OCI-M2 (cell line): ENCODE results near the gene PIGQ.

Source experiments
- DNase-seq: peaks from one replicate; lab custom pipeline; 2025; ENCODE audit not compliant: unreplicated experiment; lab: John Stamatoyannopoulos, UW

Gene PIGQ

DNA sequence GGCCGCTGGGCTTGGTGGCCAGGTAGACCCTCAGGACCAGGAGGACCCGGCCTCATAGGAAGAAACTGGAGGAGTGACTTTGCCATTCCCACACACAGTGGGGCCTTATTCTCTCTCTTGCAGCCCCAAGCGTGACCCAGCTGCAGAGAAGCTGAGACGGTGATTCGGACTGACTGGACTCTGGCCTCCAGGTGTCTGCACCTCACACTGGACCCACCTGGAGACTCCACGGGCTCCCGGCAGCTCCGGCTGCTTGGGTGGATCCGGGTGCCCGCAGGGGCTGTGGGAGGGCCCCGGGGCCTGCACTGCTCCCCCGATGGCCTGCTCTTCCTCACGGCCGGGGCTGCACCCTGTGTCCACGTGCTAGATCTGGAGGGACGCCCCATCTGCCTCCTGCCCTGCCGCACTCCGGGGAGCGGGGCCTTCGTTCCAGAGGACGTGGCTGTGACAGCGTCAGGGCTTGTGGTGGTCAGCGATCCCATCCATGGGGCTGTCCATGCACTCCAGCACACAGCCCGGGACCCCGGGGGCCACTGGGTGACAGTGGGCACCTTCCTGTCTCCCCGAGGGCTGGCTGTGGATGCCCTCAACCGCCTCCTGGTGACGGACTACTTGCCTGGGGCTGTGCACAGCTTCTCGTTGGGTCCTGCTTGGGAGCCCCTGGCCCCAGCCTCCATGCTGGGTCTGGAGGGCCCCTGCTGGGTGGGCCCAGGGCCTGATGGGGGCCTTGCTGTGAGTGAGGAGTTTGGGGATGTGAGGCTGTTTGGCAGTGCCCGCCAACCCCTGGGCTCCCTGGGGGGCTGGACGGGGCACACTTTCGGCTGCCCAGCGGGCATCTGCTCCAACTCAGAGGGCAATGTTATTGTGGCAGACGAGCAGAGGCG, 2.2 kb upstream of the PIGQ start:
- no peak for DNase-seq

DNA sequence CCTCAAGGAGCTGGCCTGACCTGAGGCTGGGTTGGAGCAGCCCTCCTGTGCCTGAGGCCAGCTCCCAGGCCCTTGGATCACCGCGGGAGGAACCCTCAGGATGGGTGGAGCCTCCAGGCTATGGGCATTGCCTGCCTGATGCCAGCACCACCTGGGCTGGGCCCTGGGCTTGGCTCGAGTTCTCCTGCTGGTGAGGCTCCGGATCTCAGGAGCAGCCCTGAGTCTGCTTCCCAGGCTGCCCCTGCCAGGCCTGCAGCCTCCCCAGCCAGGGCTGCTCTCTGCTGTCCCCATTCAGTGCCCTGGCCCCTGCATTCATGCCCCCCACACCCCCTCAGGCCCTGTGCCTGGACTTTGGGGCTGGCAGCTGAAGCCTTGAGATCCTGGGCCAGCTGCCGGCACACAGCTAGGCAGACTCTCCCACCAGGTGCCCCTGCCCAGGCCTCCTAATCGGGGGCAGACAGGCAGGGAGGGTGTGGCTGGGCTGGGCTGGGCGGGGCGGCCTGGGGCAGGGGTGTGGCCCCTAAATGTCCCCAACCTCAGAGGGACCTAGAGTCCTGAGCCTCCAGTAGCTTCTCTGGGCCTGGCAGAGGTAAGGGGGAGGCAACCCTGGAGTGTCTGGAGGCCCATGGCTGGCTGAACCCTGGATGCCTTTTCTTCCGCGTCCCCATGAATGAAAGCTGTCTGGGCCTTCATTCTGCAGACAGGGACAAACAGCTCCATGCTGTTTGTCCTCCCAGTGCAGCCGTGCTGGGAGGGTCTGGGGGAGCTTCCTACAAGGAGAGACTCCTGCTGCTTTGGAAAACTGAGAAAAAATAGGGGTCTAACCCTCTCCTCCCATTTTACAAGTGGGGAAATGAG, 1.1 kb upstream of the PIGQ start:
- DNase-seq: no peak

DNA sequence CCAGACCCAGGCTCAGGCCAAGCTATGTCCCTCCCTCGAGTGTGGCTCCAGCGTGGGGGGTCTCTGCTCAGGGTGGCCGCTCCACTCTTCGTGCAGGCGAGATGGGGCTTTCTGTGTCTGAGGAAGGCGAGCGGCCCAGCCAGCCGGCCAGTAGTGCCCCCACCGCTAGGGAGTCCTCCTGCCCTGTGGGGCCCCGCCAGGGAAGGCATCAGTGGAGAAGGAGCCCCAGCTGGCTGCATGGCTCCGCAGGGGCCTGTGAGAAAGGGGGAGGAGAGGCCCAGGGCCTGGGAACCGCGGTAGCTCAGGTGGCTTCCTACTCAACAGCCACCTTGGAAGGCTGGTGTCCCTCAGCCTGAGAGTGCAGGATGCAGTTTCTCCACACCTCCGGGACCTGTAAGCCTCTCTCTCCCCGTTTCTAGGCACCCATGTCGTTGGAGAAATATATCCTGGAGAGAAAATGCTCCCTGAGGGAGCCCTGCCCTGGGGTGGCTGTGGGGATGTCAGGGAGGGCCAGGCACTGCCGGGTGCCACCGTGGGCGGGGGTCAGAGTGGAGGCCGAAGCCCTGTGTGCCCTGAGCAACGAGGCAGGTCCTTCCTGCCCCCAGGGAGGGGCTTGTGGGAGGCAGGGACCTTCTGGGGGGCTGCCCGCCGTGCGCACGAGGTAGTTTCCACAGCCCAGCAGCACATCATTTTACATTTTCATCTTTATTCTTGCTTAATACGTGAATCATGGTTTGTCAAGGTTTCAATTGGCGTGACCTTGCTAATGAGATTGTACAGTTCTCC, 3.3 kb downstream of the PIGQ start:
- no peak for DNase-seq

DNA sequence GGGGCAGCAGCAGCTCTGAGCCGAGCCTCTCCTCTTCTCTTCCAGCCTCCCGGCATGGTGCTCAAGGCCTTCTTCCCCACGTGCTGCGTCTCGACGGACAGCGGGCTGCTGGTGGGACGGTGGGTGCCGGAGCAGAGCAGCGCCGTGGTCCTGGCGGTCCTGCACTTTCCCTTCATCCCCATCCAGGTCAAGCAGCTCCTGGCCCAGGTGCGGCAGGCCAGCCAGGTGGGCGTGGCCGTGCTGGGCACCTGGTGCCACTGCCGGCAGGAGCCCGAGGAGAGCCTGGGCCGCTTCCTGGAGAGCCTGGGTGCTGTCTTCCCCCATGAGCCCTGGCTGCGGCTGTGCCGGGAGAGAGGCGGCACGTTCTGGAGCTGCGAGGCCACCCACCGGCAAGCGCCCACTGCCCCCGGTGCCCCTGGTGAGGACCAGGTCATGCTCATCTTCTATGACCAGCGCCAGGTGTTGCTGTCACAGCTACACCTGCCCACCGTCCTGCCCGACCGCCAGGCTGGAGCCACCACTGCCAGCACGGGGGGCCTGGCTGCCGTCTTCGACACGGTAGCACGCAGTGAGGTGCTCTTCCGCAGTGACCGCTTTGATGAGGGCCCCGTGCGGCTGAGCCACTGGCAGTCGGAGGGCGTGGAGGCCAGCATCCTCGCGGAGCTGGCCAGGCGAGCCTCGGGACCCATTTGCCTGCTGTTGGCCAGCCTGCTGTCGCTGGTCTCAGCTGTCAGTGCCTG, 4.4 kb downstream of the PIGQ start:
- DNase-seq: no peak

DNA sequence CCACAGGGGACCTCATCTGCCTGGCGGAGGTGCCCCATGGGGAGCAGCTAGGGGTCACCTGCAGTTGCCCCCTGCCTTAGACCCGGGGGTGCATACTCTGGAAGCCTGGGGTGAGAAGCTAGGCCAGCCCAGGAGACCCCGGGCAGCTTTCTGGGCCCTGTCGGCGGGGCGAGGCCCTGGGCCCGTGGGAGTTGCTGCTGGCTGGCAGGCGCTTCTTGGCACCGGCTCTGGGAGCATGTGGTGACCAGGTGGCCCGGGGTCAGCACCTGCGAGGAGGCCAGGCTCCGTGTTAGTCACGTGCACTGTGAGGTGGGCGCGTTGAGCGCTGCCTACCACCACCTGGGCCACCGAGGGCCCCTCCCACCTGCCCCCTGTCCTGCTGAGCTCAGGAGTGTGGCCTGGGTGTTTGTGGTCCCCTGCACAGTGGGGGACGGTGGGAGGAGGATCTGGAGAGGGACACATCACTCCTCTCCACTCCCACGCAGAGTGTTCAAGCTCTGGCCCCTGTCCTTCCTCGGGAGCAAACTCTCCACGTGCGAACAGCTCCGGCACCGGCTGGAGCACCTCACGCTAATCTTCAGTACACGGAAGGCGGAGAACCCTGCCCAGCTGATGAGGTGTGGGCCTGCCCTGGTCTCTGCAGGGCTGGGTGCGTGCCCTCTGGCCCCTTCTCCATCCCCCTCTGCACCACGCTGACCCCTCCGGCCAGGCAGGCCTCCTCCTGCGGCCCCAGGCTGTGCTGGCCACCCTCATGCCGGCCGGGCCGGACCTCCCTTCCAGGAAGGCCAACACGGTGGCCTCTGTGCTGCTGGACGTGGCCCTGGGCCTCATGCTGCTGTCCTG, 5.8 kb downstream of the PIGQ start:
- DNase-seq: no peak

DNA sequence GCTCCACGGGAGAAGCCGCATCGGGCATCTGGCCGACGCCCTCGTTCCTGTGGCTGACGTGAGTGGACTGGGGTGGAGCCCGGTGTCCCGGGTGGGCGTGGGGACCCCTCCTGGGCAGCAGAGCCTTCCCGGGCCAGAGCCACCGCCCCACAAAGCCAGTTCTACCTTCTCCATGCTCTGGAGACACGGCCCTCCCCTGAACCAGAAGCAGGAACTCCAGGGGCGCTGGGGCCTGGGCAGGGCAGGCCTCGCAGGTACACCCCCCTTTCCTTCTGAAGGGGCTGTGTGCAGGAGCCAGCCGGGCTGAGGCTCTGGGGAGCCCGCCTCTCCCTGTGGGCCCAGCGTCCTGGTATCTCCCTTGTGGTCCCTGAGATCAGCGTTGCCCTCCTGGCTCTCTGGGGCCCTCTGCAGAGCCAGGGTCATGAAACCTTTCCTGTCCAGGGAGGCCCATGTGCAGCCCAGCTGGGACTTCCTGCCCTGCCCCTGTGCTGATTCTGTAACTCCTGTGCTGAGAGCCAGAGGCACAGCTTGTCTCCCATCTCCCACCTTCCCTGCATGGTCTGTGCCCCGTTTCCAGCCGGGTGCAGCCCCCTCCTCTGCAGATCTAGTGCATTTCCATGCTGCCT, 6.5 kb downstream of the PIGQ start:
- no peak for DNase-seq

DNA sequence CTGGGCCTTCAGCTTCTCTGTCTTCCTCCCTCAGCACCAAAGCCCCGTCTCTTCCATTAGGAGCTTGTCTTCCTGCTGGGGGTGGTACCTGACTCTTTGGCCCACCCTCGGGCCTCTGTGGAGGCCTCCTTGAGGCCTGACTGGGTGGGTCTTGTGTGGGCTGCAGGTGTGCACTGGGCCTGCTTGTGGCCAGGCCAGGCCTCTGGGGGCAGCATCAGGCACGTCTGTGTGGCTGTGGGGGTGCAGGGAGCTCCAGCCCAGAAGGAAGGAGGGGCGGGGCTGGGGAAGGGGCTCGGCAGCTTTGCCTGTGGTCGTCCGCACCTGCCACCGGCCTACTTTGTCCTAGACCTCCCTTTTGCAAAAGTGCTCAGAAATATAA, 7.0 kb downstream of the PIGQ start:
- DNase-seq: no peak

DNA sequence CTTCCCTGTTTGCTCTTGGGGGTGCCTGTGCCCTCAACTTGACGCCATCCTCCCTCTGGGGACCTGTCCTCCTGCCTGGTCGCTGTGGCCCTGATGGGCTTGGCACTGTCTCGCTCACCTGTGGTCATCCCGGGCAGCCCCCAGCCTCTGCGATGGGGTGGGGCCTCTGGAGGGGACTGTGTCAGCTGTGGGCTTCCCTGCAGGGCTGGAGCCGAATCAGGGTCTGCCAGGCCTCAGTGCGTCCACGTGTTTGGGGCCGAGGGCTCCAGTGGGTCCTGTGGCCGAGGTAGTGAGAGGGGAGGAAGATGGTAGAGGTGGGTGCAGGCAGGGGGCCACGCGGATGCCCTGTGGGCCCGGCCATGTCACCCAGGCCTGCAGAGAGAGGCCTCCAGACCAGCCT, 8.0 kb downstream of the PIGQ start:
- DNase-seq: no peak

DNA sequence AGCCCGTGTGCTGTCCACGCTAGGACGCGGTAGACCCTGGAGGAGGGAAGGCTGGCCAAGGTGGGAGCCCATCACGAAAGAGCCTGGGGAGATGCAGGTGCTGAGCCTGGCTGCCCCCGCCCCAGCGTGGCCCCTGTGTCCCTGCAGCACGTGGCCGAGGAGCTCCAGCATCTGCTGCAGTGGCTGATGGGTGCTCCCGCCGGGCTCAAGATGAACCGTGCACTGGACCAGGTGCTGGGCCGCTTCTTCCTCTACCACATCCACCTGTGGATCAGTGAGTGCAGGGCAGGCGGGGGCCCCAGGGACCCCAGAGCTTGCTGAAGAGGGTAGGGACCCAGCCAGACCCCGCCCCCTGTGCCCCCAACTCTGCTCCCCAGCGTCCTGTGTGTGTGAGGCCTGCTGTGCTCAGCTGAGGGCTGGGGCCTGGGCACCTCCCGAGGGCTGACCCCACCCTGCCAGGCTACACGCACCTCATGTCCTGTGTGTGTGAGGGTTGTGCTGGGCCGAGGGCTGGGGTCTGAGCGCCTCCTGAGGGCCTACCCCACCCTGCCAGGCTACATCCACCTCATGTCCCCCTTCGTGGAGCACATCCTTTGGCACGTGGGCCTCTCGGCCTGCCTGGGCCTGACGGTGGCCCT, 8.6 kb downstream of the PIGQ start:
- no peak for DNase-seq

DNA sequence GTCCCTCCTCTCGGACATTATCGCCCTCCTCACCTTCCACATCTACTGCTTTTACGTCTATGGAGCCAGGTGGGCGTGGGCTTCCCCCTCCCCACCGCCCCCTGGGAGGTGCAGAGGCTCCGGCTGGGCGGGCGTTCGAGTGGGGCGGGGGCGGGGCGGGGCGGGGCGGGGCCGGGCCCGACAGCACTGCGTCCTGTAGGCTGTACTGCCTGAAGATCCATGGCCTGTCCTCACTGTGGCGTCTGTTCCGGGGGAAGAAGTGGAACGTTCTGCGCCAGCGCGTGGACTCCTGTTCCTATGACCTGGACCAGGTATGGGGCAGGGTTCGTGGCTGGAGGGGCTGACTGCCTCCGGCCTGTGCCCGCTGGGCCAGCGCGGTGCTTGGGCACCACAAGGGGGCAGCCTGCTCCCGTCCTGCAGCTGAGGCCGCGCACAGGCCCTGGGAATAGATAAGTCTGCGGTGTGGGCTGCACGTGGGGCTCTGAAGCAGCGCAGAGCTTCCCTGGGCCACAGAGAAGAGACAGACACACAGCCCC, 9.2 kb downstream of the PIGQ start:
- no peak for DNase-seq

DNA sequence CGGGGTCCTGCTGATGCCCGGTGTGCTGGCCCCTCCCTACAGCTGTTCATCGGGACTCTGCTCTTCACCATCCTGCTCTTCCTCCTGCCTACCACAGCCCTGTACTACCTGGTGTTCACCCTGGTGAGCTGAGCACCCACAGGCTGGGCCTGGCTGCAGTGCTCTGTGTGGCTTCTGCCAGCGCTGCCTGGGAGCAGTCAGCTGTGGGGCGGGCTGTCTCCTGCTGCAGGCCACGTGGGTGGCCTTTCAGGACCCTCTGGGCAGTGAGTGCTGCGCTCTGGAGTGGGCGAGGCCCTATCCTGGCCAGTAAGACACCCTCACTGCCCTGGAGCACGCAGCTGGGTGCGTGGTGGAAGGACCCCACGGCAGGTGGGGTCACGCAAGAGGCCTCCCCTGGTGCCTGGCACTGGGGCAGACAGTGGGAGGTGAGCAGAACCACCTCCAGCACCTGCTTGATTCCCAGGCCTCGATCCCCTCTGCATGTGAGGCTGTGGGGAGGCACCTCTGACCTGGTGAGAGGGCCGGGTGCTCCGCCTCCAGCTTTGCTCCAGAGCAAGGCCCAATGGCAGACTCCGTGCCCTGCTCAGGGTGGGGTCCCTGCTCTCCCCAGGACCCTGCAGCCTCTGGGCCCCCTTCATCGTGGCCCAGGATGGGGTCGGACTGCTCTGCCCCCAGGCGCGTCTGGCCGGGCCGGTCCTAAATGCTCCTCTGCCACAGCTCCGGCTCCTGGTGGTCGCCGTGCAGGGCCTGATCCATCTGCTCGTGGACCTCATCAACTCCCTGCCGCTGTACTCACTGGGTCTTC, 10.6 kb downstream of the PIGQ start:
- no peak for DNase-seq

DNA sequence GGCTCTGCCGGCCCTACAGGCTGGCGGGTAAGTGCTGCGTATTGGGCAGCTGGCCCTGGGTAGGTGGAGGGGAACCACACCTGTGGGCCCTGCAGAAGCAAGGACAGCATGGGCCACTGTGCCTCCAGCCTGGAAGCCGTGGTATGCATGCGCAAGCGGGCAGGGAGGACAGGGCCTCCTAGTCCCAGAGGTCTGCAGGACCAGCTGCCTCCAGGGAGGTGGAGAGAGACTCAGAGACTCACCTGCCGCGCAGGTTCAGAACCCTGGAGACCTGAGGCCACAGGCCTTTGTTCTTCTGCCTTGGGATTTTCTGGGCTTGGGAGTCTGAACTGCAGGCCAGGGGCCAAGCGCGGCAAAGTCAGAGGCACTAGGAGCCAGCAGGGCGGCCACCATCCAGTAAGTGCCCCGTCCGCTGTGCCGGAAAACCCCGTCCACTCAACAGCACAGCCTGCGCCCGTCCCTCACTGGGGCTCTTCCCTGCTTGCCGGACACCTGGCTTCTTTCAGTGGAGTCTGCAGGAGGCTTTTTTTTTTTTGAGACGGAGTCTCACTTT, 11.3 kb downstream of the PIGQ start:
- no peak for DNase-seq

DNA sequence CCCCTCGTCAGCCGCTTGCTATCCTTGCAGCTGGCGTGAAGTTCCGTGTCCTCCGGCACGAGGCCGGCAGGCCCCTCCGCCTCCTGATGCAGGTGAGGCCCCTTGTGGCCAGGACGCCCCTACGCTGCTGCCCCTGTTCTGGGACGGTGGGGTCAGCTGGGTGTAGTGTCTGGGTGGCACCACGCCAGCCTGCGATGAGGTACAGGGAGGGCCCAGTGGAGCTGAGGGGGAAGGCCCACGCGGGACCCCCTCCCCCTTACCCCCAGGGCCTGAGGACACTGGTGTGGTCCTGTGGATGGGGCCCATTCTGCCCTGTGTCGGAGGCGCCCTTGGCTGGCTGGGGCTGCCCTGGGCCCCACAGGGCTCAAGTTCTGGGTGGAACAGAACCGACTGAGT, 12.4 kb downstream of the PIGQ start:
- no peak for DNase-seq

DNA sequence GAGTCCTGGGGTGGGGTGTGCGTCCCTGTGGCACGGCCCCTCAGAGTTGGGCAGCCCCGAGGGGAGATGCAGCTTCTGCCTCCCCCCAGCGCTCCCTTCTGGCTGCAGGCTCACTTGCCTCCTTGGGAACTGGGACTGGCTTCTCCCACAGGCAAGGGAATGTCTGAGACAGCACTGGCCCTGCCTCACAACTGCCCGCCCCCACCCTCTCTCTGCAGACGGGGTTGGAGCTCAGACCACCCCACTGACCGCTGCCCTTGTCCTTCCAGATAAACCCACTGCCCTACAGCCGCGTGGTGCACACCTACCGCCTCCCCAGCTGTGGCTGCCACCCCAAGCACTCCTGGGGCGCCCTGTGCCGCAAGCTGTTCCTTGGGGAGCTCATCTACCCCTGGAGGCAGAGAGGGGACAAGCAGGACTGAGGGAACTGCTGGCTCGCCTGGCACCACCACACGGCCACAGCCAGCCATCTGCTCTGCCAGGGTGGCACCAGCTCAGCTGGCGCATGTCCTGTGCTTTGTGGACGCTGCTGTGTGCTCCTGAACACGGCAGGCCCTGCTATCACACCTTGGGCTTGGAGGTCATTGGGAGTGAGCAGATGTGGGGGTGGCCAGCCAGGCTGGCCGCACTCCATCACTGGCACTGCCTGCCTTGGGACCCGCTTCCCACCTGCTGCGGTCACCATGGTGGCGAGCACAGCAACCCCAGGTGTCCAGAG, 13.0 kb downstream of the PIGQ start:
- DNase-seq: no peak

DNA sequence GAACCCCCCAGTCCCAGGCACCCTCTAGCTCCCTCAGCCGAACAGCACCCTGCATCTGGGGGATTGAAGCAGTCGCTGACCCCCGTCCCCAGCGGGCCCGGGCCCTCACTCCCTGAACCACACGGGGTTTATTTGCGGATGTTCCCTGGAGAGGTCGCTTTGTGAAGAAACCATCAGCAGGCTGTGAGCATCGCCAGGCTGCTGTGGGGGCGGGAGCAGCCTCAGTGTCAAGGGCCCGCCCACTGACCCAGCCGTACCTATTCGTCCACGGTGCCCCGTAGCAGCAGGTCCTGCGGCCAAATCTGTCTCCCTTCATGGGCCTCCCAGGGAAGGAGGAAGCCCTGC, 13.7 kb downstream of the PIGQ start:
- no peak for DNase-seq

DNA sequence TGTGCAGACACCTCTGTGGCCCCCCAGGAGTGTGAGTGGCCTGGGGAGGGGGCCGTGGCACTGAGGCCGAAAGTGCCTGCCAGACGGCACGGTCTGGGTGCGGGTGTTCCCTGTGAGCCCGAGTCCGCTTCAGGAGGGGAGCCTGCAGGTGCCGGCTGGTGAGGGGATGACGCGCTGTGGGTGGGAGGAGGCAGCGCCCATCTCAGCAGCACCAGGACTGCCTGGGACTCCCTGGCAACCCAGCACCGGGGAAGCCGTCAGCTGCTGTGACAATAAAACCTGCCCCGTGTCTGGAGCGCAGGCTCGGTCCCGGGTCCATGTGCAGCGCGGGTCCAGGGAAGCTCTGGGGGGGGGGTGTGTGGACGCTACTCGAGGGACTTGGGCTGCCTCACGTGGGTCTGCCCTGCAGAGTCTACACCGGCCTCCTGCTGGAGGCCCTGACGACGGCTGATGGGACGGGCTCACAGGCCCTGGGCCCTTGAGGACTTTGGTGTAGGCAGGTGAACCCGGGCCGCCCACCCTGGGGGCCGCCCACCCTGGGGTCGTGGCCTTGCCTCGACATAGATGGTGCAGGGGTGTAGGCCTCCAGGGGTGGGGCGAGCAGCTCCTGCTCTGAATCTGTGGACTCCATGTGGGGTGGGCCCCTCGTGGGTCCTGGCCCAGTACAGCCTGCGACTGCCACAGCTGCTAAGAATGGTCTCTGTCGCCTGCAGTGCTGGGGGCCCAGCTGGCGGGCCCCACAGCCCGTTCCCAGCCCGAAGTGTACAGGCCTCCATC, 14.2 kb downstream of the PIGQ start:
- DNase-seq: no peak
